A673 (cell line): Measurements from ENCODE around the gene ALPP.

Source experiments
- EZH2 ChIP-seq: fragments of 200-600 bp; sonication (generic); IDR thresholded peaks from 2 replicates; pipeline ENCODE4 v1.6.1; 2017; ENCODE audit warnings: borderline replicate concordance, low read depth, mild to moderate bottlenecking, mixed read lengths, antibody characterized with exemption, low read length; ENCODE audit not compliant: poor library complexity, severe bottlenecking
- TF ChIP-seq, protein P1 (sequence below): fragments of 300-800, 200-600 bp; sonication (generic); conservative IDR thresholded peaks from 2 replicates; pipeline ENCODE4 v1.5.1; 2017; ENCODE audit warnings: low read depth, mild to moderate bottlenecking, antibody characterized with exemption, low read length, moderate library complexity, mixed read lengths

DNA sequence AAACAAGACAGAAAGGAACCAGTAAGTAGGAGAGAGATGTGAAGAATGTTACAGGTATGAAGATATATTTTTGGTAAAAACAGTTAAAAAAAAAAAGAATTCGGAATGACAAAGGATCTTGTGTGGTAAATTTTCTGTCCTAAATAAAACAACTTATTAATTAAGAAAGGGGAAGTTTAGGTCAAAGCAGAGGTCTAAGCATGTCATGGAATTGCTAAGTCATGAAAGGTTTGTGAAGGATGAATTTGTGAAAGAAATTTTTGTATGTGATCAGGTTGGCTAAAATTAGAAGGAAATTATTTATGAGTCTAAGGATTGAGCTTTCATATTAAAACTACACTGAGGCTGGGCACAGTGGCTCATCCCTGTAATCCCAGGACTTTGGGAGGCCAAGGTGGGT lies 17.0 kb downstream of the ALPP start:
- TF ChIP-seq, protein P1, sequence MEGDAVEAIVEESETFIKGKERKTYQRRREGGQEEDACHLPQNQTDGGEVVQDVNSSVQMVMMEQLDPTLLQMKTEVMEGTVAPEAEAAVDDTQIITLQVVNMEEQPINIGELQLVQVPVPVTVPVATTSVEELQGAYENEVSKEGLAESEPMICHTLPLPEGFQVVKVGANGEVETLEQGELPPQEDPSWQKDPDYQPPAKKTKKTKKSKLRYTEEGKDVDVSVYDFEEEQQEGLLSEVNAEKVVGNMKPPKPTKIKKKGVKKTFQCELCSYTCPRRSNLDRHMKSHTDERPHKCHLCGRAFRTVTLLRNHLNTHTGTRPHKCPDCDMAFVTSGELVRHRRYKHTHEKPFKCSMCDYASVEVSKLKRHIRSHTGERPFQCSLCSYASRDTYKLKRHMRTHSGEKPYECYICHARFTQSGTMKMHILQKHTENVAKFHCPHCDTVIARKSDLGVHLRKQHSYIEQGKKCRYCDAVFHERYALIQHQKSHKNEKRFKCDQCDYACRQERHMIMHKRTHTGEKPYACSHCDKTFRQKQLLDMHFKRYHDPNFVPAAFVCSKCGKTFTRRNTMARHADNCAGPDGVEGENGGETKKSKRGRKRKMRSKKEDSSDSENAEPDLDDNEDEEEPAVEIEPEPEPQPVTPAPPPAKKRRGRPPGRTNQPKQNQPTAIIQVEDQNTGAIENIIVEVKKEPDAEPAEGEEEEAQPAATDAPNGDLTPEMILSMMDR = no peak
- TF ChIP-seq EZH2 = no peak
